Superior temporal gyrus (tissue), 1 donor: ENCODE data around the gene TRRAP.

ENCODE experiments used
- DNase-seq: peaks from one replicate; pipeline ENCODE4 v3.0.0-alpha.2; 2016; ENCODE audit errors: extremely low spot score

TRRAP gene

DNA sequence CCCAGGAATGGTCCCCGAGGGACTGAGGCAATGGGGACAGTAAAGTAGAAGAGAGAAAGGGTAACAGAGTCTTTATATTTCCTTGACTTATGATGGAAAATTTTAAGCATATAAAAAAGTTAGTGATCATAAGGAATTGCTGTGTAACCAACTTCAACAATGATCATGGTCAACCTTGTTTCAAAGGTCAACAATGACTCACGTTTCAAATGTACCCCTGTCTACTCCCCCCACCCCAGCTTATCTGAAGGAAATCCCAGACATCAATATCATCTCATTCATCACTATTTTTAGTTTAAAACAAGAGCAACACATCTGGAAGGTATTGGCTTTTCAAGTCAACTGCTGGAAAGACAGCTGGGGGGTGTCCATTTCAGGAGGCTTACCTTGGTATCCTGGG is 172.6 kb downstream of the TRRAP start:
- DNase-seq, result no peak

- no peak for DNase-seq
Observed at GRCh38 chr7:99054781-99055180, 176.4 kb downstream of the TRRAP start.

GRCh38 chr7:99061001-99061776 is 182.9 kb downstream of the TRRAP start:
- DNase-seq, result no peak
